CD8-positive, alpha-beta memory T cell (primary cell): ENCODE measurements around the gene SARNP. TPM values are rescaled to one million over a fixed set of nuclear protein-coding genes. Genes with fewer than 3 reads are reported as not detected.
"Not testable (repeated sequence)": the region's sequence is repeated elsewhere in the genome, so short reads cannot be mapped to it uniquely, and the experiment has no call there.

Source experiments
- CTCF ChIA-PET: fragments of 350-600 bp; sonication (Branson Sonifier 250); formaldehyde crosslinking; loops from one replicate; lab custom pipeline; 2021; ENCODE audit warnings: antibody characterized with exemption; lab: Charles Lee
- POLR2A ChIA-PET: fragments of 350-600 bp; sonication (Branson Sonifier 250); formaldehyde crosslinking; loops from one replicate; lab custom pipeline; 2021; ENCODE audit warnings: antibody characterized with exemption; lab: Charles Lee
- DNase-seq, 5 donors: peaks; one replicate each; pipeline versions ENCODE4 v3.0.0 to v3.0.0-alpha.2; 2020 to 2022; ENCODE audit warnings: mixed read lengths in 1 of 5
- H3K27ac ChIP-seq: one replicate; pipeline ENCODE4 v1.7.0; 2013; ENCODE audit warnings: low read depth, mild to moderate bottlenecking, low read length, moderate library complexity
- H3K27me3 ChIP-seq: 2 replicates; pipeline ENCODE4 v1.7.0; 2013; ENCODE audit warnings: low read length, mild to moderate bottlenecking; ENCODE audit not compliant: insufficient read depth, poor library complexity, severe bottlenecking
- H3K36me3 ChIP-seq: 2 replicates; pipeline ENCODE4 v1.7.0; 2013; ENCODE audit warnings: mild to moderate bottlenecking, low read length, moderate library complexity; ENCODE audit not compliant: insufficient read depth
- H3K4me1 ChIP-seq: 2 replicates; pipeline ENCODE4 v1.7.0; 2013; ENCODE audit warnings: mild to moderate bottlenecking, low read length, moderate library complexity; ENCODE audit not compliant: insufficient read depth
- H3K4me3 ChIP-seq: 2 replicates; pipeline ENCODE4 v1.7.0; 2013; ENCODE audit warnings: mild to moderate bottlenecking, low read length
- H3K9me3 ChIP-seq: 2 replicates; pipeline ENCODE4 v1.7.0; 2013; ENCODE audit warnings: mild to moderate bottlenecking, low read length
- H3K27ac Mint-ChIP-seq, 8 donors: one replicate each; pipeline ENCODE4 v1.8.0; 2020 to 2021; ENCODE audit warnings: mixed read lengths in 8 of 8, mild to moderate bottlenecking in 6 of 8, inconsistent platforms in 3 of 8, moderate library complexity in 3 of 8
- H3K27me3 Mint-ChIP-seq, 2 donors: one replicate each; pipeline ENCODE4 v1.8.0; 2020 to 2021; ENCODE audit warnings: mixed read lengths in 2 of 2, mild to moderate bottlenecking in 1 of 2, moderate library complexity in 1 of 2
- H3K36me3 Mint-ChIP-seq, 3 donors: one replicate each; pipeline ENCODE4 v1.8.0; 2020 to 2021; ENCODE audit warnings: mixed read lengths in 3 of 3, inconsistent platforms in 1 of 3, mild to moderate bottlenecking in 1 of 3
- H3K4me1 Mint-ChIP-seq, 3 donors: one replicate each; pipeline ENCODE4 v1.8.0; 2020 to 2021; ENCODE audit warnings: mixed read lengths in 3 of 3, inconsistent platforms in 1 of 3, mild to moderate bottlenecking in 1 of 3
- H3K4me3 Mint-ChIP-seq, 7 donors: one replicate each; pipeline ENCODE4 v1.8.0; 2020 to 2021; ENCODE audit warnings: mixed read lengths in 7 of 7, mild to moderate bottlenecking in 6 of 7, moderate library complexity in 4 of 7, inconsistent platforms in 2 of 7
- H3K9me3 Mint-ChIP-seq, 5 donors: one replicate each; pipeline ENCODE4 v1.8.0; 2020 to 2022; ENCODE audit warnings: mixed read lengths in 5 of 5, mild to moderate bottlenecking in 3 of 5, moderate library complexity in 2 of 5, inconsistent platforms in 1 of 5
- polyA plus RNA-seq: library from polyadenylated mRNA; unstranded; fragments of 300-500 nt; fragmentation: Illumina TruSeq; gene quantifications from one replicate; pipeline ENCODE4 v1.2.3, GENCODE V29; 2021
- total RNA-seq, 2 experiments: library from RNA; stranded (reverse); gene quantifications; one replicate each; pipeline ENCODE4 v1.2.3, GENCODE V29; 2021

SARNP gene
- total and polyA plus RNA-seq, 3 experiments from 2014 or later: 89.7 to 109 (median 103) TPM

GRCh38 chr12:55834400-55834799 is 16.9 kb upstream of the SARNP start:
- Mint-ChIP-seq H3K4me1 (peaks cover 25 to 30% (median 28%) of the 10 kb centered on the region in 3 donors), H3K36me3 (peaks cover 0 to 13% (median 1%) of the 10 kb centered on the region in 3 donors)
- H3K4me3 Mint-ChIP-seq, H3K9me3 ChIP-seq, H3K27ac ChIP-seq, DNase-seq, H3K27me3 ChIP-seq, H3K36me3 ChIP-seq, H3K27ac Mint-ChIP-seq, POLR2A ChIA-PET, H3K9me3 Mint-ChIP-seq, H3K4me3 ChIP-seq, H3K27me3 Mint-ChIP-seq: not testable (repeated sequence)
- H3K4me1 ChIP-seq: peaks cover 13% of the 10 kb centered on the region
- CTCF ChIA-PET: interaction anchor here (2.2 to 5.9 kb wide), 2 partner anchors 16 to 96 kb away, joined by 6 to 52 read pairs; partner anchors contain the start of genes ORMDL2 and SARNP

- Histone ChIP-seq H3K27ac (no peak overlapping the region), H3K36me3 (no peaks in the 10 kb centered on the region), H3K27me3 (no peaks in the 10 kb centered on the region), H3K9me3 (no peaks in the 10 kb centered on the region), H3K4me3 (no peak overlapping the region), H3K4me1 (peaks cover 23% of the 10 kb centered on the region)
- CTCF ChIA-PET: interaction anchor here (2.2 to 5.9 kb wide), 3 partner anchors 14 to 94 kb away, joined by 6 to 52 read pairs (median 11); partner anchors contain the start of genes ORMDL2 and SARNP
- peaks cover 0 to 18% (median 1%) of the 10 kb centered on the region in 3 donors for H3K36me3 Mint-ChIP-seq
- no peak for DNase-seq
- POLR2A ChIA-PET: no interaction called here
- no peaks in the 10 kb centered on the region for H3K9me3 Mint-ChIP-seq
- peak overlapping the region in 2 of 7 donors; percentile 75 to 97 for H3K4me3 Mint-ChIP-seq
- H3K27ac Mint-ChIP-seq: no peak overlapping the region
- peaks cover 33 to 41% (median 35%) of the 10 kb centered on the region in 3 donors for H3K4me1 Mint-ChIP-seq
- H3K27me3 Mint-ChIP-seq: no peaks in the 10 kb centered on the region
Measured at GRCh38 chr12:55833056-55833455, 15.5 kb upstream of the SARNP start.

- H3K9me3 ChIP-seq: no peaks in the 10 kb centered on the region
- no peak for DNase-seq
- CTCF ChIA-PET: interaction anchor here (1.3 to 5.9 kb wide), 4 partner anchors 13 to 108 kb away, joined by 5 to 52 read pairs (median 14); partner anchors contain the start of genes ORMDL2 and SARNP
- no peaks in the 10 kb centered on the region for H3K36me3 ChIP-seq
- H3K27me3 ChIP-seq: no peaks in the 10 kb centered on the region
- H3K4me1 Mint-ChIP-seq: peaks cover 42 to 56% (median 45%) of the 10 kb centered on the region in 3 donors
- H3K4me3 Mint-ChIP-seq: peak overlapping the region; percentile 97 to 99 (median 98)
- peak overlapping the region; percentile 79 for H3K27ac ChIP-seq
- H3K9me3 Mint-ChIP-seq: no peaks in the 10 kb centered on the region
- H3K27me3 Mint-ChIP-seq: no peaks in the 10 kb centered on the region
- H3K4me3 ChIP-seq: peak overlapping the region; percentile 96
- H3K36me3 Mint-ChIP-seq: peaks cover 0 to 23% (median 1%) of the 10 kb centered on the region in 3 donors
- H3K27ac Mint-ChIP-seq: peak overlapping the region in 6 of 8 donors; percentile 43 to 98 (median 88)
- POLR2A ChIA-PET: interaction anchor here (4.6 kb wide), 1 partner anchor 12 kb away, joined by 105 read pairs; the partner anchor contains the start of genes ORMDL2 and SARNP
- H3K4me1 ChIP-seq: peaks cover 39% of the 10 kb centered on the region
Measured at GRCh38 chr12:55831447-55831815, 13.9 kb upstream of the SARNP start.

GRCh38 chr12:55830601-55831446 is 13.3 kb upstream of the SARNP start:
- Histone ChIP-seq H3K36me3 (no peaks in the 10 kb centered on the region), H3K4me3 (peak overlapping the region; percentile 96), H3K27ac (peak overlapping the region; percentile 79), H3K4me1 (peaks cover 43% of the 10 kb centered on the region), H3K27me3 (no peaks in the 10 kb centered on the region), H3K9me3 (no peaks in the 10 kb centered on the region)
- no peaks in the 10 kb centered on the region for H3K9me3 Mint-ChIP-seq
- peaks cover 45 to 62% (median 51%) of the 10 kb centered on the region in 3 donors for H3K4me1 Mint-ChIP-seq
- H3K36me3 Mint-ChIP-seq: peaks cover 0 to 24% (median 0%) of the 10 kb centered on the region in 3 donors
- CTCF ChIA-PET: interaction anchor here (0.7 to 5.9 kb wide), 13 partner anchors 12 to 115 kb away, joined by 3 to 52 read pairs (median 4); partner anchors contain the start of genes BLOC1S1, GDF11, ORMDL2 and SARNP
- DNase-seq: peak; percentile 6 to 71 (median 42)
- H3K4me3 Mint-ChIP-seq: peak overlapping the region; percentile 97 to 99 (median 98)
- POLR2A ChIA-PET: interaction anchor here (0.6 to 4.6 kb wide), 10 partner anchors 12 to 391 kb away, joined by 3 to 105 read pairs (median 6); partner anchors contain the start of genes ORMDL2, PYM1, RAB5B and RNF41
- no peaks in the 10 kb centered on the region for H3K27me3 Mint-ChIP-seq
- peak overlapping the region; percentile 84 to 98 (median 96) for H3K27ac Mint-ChIP-seq

- H3K27ac Mint-ChIP-seq: peak overlapping the region; percentile 84 to 98 (median 96)
- H3K27me3 Mint-ChIP-seq: no peaks in the 10 kb centered on the region
- peak overlapping the region; percentile 97 to 99 (median 98) for H3K4me3 Mint-ChIP-seq
- ChIA-PET CTCF (interaction anchor here (0.7 to 5.9 kb wide), 19 partner anchors 11 to 849 kb away, joined by 3 to 52 read pairs (median 3); partner anchors contain the start of genes BLOC1S1, GDF11, ORMDL2 and SARNP), POLR2A (interaction anchor here (0.5 to 4.6 kb wide), 24 partner anchors 11 to 1507 kb away, joined by 3 to 105 read pairs (median 4); partner anchors contain the start of genes BLOC1S1, DGKA, ORMDL2 and PYM1)
- Histone ChIP-seq H3K36me3 (no peaks in the 10 kb centered on the region), H3K27ac (peak overlapping the region; percentile 79), H3K4me1 (peaks cover 50% of the 10 kb centered on the region), H3K4me3 (peak overlapping the region; percentile 96), H3K9me3 (no peaks in the 10 kb centered on the region), H3K27me3 (no peaks in the 10 kb centered on the region)
- peaks cover 46 to 69% (median 54%) of the 10 kb centered on the region in 3 donors for H3K4me1 Mint-ChIP-seq
- peak in 3 of 5 donors; percentile 8 to 63 (median 42) for DNase-seq
- peaks cover 0 to 24% (median 0%) of the 10 kb centered on the region in 3 donors for H3K36me3 Mint-ChIP-seq
- no peaks in the 10 kb centered on the region for H3K9me3 Mint-ChIP-seq
Measured at GRCh38 chr12:55829967-55830600, 12.6 kb upstream of the SARNP start.

GRCh38 chr12:55828357-55828756 is 10.8 kb upstream of the SARNP start:
- H3K4me1 Mint-ChIP-seq: peaks cover 51 to 78% (median 61%) of the 10 kb centered on the region in 3 donors
- Histone ChIP-seq H3K4me1 (peaks cover 55% of the 10 kb centered on the region), H3K27ac (no peak overlapping the region), H3K27me3 (no peaks in the 10 kb centered on the region), H3K9me3 (no peaks in the 10 kb centered on the region), H3K4me3 (peak overlapping the region; percentile 96), H3K36me3 (peaks cover 4% of the 10 kb centered on the region)
- peak overlapping the region; percentile 82 to 98 (median 91) for H3K27ac Mint-ChIP-seq
- no peaks in the 10 kb centered on the region for H3K9me3 Mint-ChIP-seq
- DNase-seq: no peak
- ChIA-PET POLR2A (interaction anchor here (1.6 to 4.6 kb wide), 3 partner anchors 9 to 100 kb away, joined by 5 to 105 read pairs (median 17); partner anchors contain the start of genes ORMDL2, PYM1 and SARNP), CTCF (interaction anchor here (3.0 to 5.9 kb wide), 2 partner anchors 10 to 111 kb away, joined by 18 to 52 read pairs; partner anchors contain the start of genes ORMDL2 and SARNP)
- H3K4me3 Mint-ChIP-seq: peak overlapping the region; percentile 97 to 99 (median 98)
- H3K27me3 Mint-ChIP-seq: no peaks in the 10 kb centered on the region
- peaks cover 0 to 31% (median 0%) of the 10 kb centered on the region in 3 donors for H3K36me3 Mint-ChIP-seq

- H3K4me3 ChIP-seq: no peak overlapping the region
- ChIA-PET POLR2A (interaction anchor here (1.1 to 4.6 kb wide), 2 partner anchors 9 to 99 kb away, joined by 6 to 105 read pairs; partner anchors contain the start of genes ORMDL2 and SARNP), CTCF (no interaction called here)
- peaks cover 55% of the 10 kb centered on the region for H3K4me1 ChIP-seq
- Mint-ChIP-seq H3K27ac (peak overlapping the region in 7 of 8 donors; percentile 82 to 97 (median 90)), H3K4me3 (peak overlapping the region; percentile 97 to 99 (median 98)), H3K4me1 (peaks cover 53 to 78% (median 67%) of the 10 kb centered on the region in 3 donors), H3K9me3 (no peaks in the 10 kb centered on the region), H3K27me3 (no peaks in the 10 kb centered on the region), H3K36me3 (peaks cover 0 to 36% (median 4%) of the 10 kb centered on the region in 3 donors)
- H3K27me3 ChIP-seq: no peaks in the 10 kb centered on the region
- no peaks in the 10 kb centered on the region for H3K9me3 ChIP-seq
- H3K27ac ChIP-seq: no peak overlapping the region
- H3K36me3 ChIP-seq: peaks cover 4% of the 10 kb centered on the region
- no peak for DNase-seq
Measured at GRCh38 chr12:55827806-55828205, 10.3 kb upstream of the SARNP start.
